Parathyroid adenoma (tissue), 2 donors: ENCODE data around the gene ANKRD18A.

Experiments
- H2AFZ ChIP-seq: fragments of 300-600 bp; sonication (generic); one replicate; pipeline ENCODE4 v1.7.0; 2017; ENCODE audit warnings: antibody characterized with exemption, mild to moderate bottlenecking
- H3K27ac ChIP-seq: fragments of 300-600 bp; sonication (generic); one replicate; pipeline ENCODE4 v1.7.0; 2017
- H3K27me3 ChIP-seq: fragments of 300-600 bp; sonication (generic); one replicate; pipeline ENCODE4 v1.7.0; 2017; ENCODE audit warnings: low read length; ENCODE audit not compliant: control insufficient read depth, insufficient read depth
- H3K36me3 ChIP-seq: fragments of 300-600 bp; sonication (generic); one replicate; pipeline ENCODE4 v1.7.0; 2017; ENCODE audit warnings: low read length; ENCODE audit not compliant: control insufficient read depth, insufficient read depth
- H3K4me1 ChIP-seq: fragments of 300-600 bp; sonication (generic); one replicate; pipeline ENCODE4 v1.7.0; 2017; ENCODE audit warnings: control low read depth
- H3K4me2 ChIP-seq: fragments of 300-600 bp; sonication (generic); one replicate; pipeline ENCODE4 v1.7.0; 2017; ENCODE audit warnings: low read length
- H3K4me3 ChIP-seq: fragments of 300-600 bp; sonication (generic); one replicate; pipeline ENCODE4 v1.7.0; 2017; ENCODE audit warnings: low read depth, low read length
- H3K79me2 ChIP-seq: fragments of 300-600 bp; sonication (generic); one replicate; pipeline ENCODE4 v1.7.0; 2017; ENCODE audit warnings: control low read depth
- H3K9ac ChIP-seq: fragments of 300-600 bp; sonication (generic); one replicate; pipeline ENCODE4 v1.7.0; 2017; ENCODE audit warnings: mild to moderate bottlenecking
- H3K9me3 ChIP-seq: fragments of 300-600 bp; sonication (generic); one replicate; pipeline ENCODE4 v1.7.0; 2017; ENCODE audit warnings: low read length; ENCODE audit not compliant: control insufficient read depth
- CTCF ChIP-seq: fragments of 300-600 bp; sonication (generic); IDR thresholded peaks from one replicate; pipeline ENCODE4 v1.7.0; 2017; ENCODE audit warnings: antibody characterized with exemption, mild to moderate bottlenecking
- donor health status: primary hyperparathyroidism.

The ANKRD18A gene

GRCh38 chr9:38634315-38634714 lies 13.9 kb upstream of the ANKRD18A start:
- no peak overlapping the region for H3K27ac ChIP-seq
- no peak overlapping the region for H3K9ac ChIP-seq
- H3K36me3 ChIP-seq, result no peaks in the 10 kb centered on the region
- no peak overlapping the region for H3K4me3 ChIP-seq
- no peaks in the 10 kb centered on the region for H3K9me3 ChIP-seq
- no peak overlapping the region for H3K4me2 ChIP-seq
- no peak overlapping the region for H2AFZ ChIP-seq
- H3K79me2 ChIP-seq, result no peaks in the 10 kb centered on the region
- no peak for TF ChIP-seq CTCF
- H3K27me3 ChIP-seq, result no peaks in the 10 kb centered on the region
- no peaks in the 10 kb centered on the region for H3K4me1 ChIP-seq

- Histone ChIP-seq H3K27me3 (no peaks in the 10 kb centered on the region), H3K4me1 (no peaks in the 10 kb centered on the region), H3K79me2 (no peaks in the 10 kb centered on the region)
Observed at GRCh38 chr9:38629511-38629910, 9.1 kb upstream of the ANKRD18A start.

GRCh38 chr9:38626006-38626405 lies 5.6 kb upstream of the ANKRD18A start:
- TF ChIP-seq CTCF, result no peak
- H3K36me3 ChIP-seq, result no peaks in the 10 kb centered on the region
- H3K9ac ChIP-seq, result no peak overlapping the region
- no peaks in the 10 kb centered on the region for H3K27me3 ChIP-seq
- H3K4me3 ChIP-seq, result no peak overlapping the region
- H3K79me2 ChIP-seq, result no peaks in the 10 kb centered on the region
- H3K4me1 ChIP-seq, result peaks cover 3% of the 10 kb centered on the region
- no peak overlapping the region for H3K4me2 ChIP-seq
- H3K27ac ChIP-seq, result no peak overlapping the region
- H3K9me3 ChIP-seq, result no peaks in the 10 kb centered on the region
- no peak overlapping the region for H2AFZ ChIP-seq

More at GRCh38 chr9:38629511-38629910, 9.1 kb upstream of the ANKRD18A start:
- Histone ChIP-seq H3K9me3 (no peaks in the 10 kb centered on the region), H3K9ac (no peak overlapping the region), H3K4me2 (no peak overlapping the region), H3K36me3 (no peaks in the 10 kb centered on the region), H2AFZ (no peak overlapping the region), H3K4me3 (no peak overlapping the region), H3K27ac (no peak overlapping the region)
- TF ChIP-seq CTCF, result no peak

GRCh38 chr9:38622951-38623350 lies 2.6 kb upstream of the ANKRD18A start:
- Histone ChIP-seq H3K4me2 (no peak overlapping the region), H3K27ac (no peak overlapping the region), H3K9ac (no peak overlapping the region), H3K36me3 (no peaks in the 10 kb centered on the region), H3K9me3 (no peaks in the 10 kb centered on the region), H3K79me2 (no peaks in the 10 kb centered on the region), H3K27me3 (no peaks in the 10 kb centered on the region), H3K4me1 (peaks cover 3% of the 10 kb centered on the region), H2AFZ (no peak overlapping the region), H3K4me3 (no peak overlapping the region)
- no peak for TF ChIP-seq CTCF

GRCh38 chr9:38622288-38622674 lies 1.9 kb upstream of the ANKRD18A start:
- Histone ChIP-seq H3K36me3 (no peaks in the 10 kb centered on the region), H3K4me1 (peaks cover 3% of the 10 kb centered on the region), H3K4me3 (no peak overlapping the region), H3K9me3 (no peaks in the 10 kb centered on the region), H2AFZ (peak overlapping the region; percentile 60), H3K9ac (no peak overlapping the region), H3K79me2 (no peaks in the 10 kb centered on the region), H3K4me2 (peak overlapping the region; percentile 88), H3K27me3 (no peaks in the 10 kb centered on the region), H3K27ac (peak overlapping the region; percentile 84)
- no peak for TF ChIP-seq CTCF
